Activated T-helper 2 cell treated with anti-CD3 and anti-CD28 coated beads, Interferon-gamma antibody, Interleukin-2, Interleukin-4, amounts not matched to agents 10 μg/mL and 5 μg/mL and 100 μg/mL, durations not matched to agents 14 hours and 24 hours and 36 hours (primary cell): ENCODE data around the gene ERI2. TPM values are rescaled to one million over a fixed set of nuclear protein-coding genes. Genes with fewer than 3 reads are reported as not detected.
"Not testable (repeated sequence)": the region's sequence is repeated elsewhere in the genome, so short reads cannot be mapped to it uniquely, and the experiment has no call there.

Experiments used
- DNase-seq: peaks from one replicate; pipeline ENCODE4 v3.0.0; 2021; ENCODE audit warnings: low spot score
- H3K27ac Mint-ChIP-seq: one replicate; pipeline ENCODE4 v1.8.0; 2021; ENCODE audit warnings: mixed read lengths
- H3K27me3 Mint-ChIP-seq: one replicate; pipeline ENCODE4 v1.8.0; 2021; ENCODE audit warnings: low read depth, mixed read lengths
- H3K36me3 Mint-ChIP-seq: one replicate; pipeline ENCODE4 v1.8.0; 2021; ENCODE audit warnings: low read depth, mixed read lengths
- H3K4me1 Mint-ChIP-seq: one replicate; pipeline ENCODE4 v1.8.0; 2021; ENCODE audit warnings: low read depth, mixed read lengths
- H3K4me3 Mint-ChIP-seq: one replicate; pipeline ENCODE4 v1.8.0; 2021; ENCODE audit warnings: low read depth, mild to moderate bottlenecking, moderate library complexity, mixed read lengths
- H3K9me3 Mint-ChIP-seq: one replicate; pipeline ENCODE4 v1.8.0; 2021; ENCODE audit warnings: mixed read lengths
- intact Hi-C: fragments of 100-400 bp; cut with micrococcal nuclease; formaldehyde crosslinking; loops from one replicate; pipeline ENCODE4 v1.15.1; 2023
- total RNA-seq: library from RNA; stranded (reverse); gene quantifications from 2 replicates; pipeline ENCODE4 v1.2.3, GENCODE V29; 2022

ERI2 gene
- total RNA-seq, 1 donor from 2014 or later, result 14.4 TPM

- intact Hi-C loops, result no loop called here
- Mint-ChIP-seq H3K36me3 (no peaks in the 10 kb centered on the region), H3K27ac (no peak overlapping the region), H3K4me1 (peaks cover 17% of the 10 kb centered on the region), H3K9me3 (no peaks in the 10 kb centered on the region), H3K4me3 (no peak overlapping the region), H3K27me3 (no peaks in the 10 kb centered on the region)
- DNase-seq, result no peak
Observed at GRCh38 chr16:20768818-20769217, 37.5 kb downstream of the ERI2 start.

DNA sequence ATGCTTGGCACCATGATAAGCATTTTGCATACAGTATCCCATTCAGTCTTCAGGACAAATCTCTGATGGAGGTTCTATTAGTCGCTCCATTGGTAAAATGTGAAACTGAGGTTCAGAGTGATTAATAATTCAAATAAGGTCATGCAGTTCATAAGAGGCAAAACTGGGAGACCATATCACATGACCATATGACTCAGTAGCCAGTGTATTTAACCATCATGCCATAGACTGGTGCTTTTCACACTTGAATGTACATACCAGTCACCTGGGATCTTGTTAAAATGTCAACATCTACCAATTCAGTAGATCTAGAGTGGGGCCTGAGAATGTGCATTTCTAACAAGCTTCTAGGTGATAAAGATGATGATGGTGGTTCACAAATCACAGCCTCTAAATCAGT, 38.2 kb downstream of the ERI2 start:
- no peak overlapping the region for H3K27ac Mint-ChIP-seq
- H3K36me3 Mint-ChIP-seq, result no peaks in the 10 kb centered on the region
- no peaks in the 10 kb centered on the region for H3K9me3 Mint-ChIP-seq
- H3K4me1 Mint-ChIP-seq, result peaks cover 24% of the 10 kb centered on the region
- no peaks in the 10 kb centered on the region for H3K27me3 Mint-ChIP-seq
- H3K4me3 Mint-ChIP-seq, result no peak overlapping the region
- DNase-seq, result no peak
- intact Hi-C loops, result no loop called here

DNA sequence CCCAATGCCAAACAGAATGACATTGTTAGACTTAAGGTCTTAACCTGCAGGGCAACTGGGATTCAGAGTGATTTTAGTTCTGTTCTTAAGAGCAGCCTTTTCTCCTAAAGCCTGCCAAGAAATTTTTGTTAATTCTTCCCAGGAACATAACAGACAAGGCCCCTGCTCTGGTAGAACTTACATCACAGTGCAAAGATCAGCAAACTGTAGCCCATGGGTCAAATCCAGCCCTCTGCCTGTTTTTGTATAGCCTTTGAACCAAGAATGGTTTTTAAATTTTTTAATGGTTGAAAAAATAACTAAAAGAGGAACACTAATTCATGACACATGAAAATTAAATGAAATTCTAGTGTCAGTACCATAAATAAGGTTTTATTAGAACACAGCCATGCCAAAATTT, 38.7 kb downstream of the ERI2 start:
- Mint-ChIP-seq H3K36me3 (no peaks in the 10 kb centered on the region), H3K4me1 (peaks cover 28% of the 10 kb centered on the region), H3K4me3 (no peak overlapping the region), H3K27ac (no peak overlapping the region), H3K27me3 (no peaks in the 10 kb centered on the region), H3K9me3 (peaks cover 2% of the 10 kb centered on the region)
- no peak for DNase-seq
- intact Hi-C loops, result no loop called here

DNA sequence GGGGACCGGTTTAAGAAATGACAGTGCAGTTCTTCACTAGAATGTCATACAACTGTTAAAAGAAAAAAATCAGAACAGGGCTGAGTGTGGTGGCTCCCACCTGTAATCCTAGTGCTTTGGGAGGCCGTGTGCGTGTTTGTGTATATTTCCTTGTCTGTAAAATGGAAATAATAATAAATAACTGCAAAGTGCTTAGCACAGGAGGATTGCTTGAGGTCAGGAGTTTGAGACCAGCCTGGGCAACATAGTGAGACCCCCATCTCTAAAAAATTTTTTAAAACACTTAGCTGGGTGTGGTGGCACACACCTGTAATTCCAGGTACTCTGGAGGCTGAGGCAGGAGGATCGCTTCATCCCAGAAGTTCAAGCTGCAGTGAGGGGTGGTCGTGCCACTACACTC, 40.0 kb downstream of the ERI2 start:
- Mint-ChIP-seq H3K36me3 (peaks cover 4% of the 10 kb centered on the region), H3K27ac (no peak overlapping the region), H3K9me3 (peaks cover 8% of the 10 kb centered on the region), H3K4me3 (no peak overlapping the region), H3K27me3 (no peaks in the 10 kb centered on the region), H3K4me1 (peaks cover 20% of the 10 kb centered on the region)
- no peak for DNase-seq
- intact Hi-C loops, result no loop called here

DNA sequence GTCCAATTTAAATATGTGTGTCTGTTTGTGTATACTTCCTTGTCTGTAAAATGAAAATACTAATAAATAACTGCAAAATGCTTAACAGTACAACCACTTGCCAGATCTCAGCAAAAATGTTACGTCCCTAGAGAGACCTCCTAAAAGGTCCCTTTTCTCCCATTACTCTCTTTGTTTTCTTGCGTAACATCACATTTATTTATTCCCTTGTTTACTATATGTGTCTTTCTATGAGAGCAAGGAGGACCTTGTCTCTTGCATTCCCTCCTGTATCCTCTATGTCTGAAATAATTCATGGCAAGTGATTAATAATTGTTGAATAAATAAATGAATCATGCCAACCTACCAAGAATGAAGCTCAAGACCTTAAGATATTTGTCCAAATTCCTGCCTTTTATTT, 40.5 kb downstream of the ERI2 start:
- Mint-ChIP-seq H3K27me3 (no peaks in the 10 kb centered on the region), H3K4me3 (no peak overlapping the region), H3K4me1 (peaks cover 20% of the 10 kb centered on the region), H3K27ac (no peak overlapping the region), H3K36me3 (peaks cover 4% of the 10 kb centered on the region), H3K9me3 (peaks cover 8% of the 10 kb centered on the region)
- no peak for DNase-seq
- intact Hi-C loops, result no loop called here

GRCh38 chr16:20764448-20764847, 41.8 kb downstream of the ERI2 start:
- H3K9me3 Mint-ChIP-seq, H3K4me3 Mint-ChIP-seq, H3K36me3 Mint-ChIP-seq, DNase-seq, H3K27me3 Mint-ChIP-seq, H3K27ac Mint-ChIP-seq, intact Hi-C loops: not testable (repeated sequence)
- peaks cover 20% of the 10 kb centered on the region for H3K4me1 Mint-ChIP-seq

DNA sequence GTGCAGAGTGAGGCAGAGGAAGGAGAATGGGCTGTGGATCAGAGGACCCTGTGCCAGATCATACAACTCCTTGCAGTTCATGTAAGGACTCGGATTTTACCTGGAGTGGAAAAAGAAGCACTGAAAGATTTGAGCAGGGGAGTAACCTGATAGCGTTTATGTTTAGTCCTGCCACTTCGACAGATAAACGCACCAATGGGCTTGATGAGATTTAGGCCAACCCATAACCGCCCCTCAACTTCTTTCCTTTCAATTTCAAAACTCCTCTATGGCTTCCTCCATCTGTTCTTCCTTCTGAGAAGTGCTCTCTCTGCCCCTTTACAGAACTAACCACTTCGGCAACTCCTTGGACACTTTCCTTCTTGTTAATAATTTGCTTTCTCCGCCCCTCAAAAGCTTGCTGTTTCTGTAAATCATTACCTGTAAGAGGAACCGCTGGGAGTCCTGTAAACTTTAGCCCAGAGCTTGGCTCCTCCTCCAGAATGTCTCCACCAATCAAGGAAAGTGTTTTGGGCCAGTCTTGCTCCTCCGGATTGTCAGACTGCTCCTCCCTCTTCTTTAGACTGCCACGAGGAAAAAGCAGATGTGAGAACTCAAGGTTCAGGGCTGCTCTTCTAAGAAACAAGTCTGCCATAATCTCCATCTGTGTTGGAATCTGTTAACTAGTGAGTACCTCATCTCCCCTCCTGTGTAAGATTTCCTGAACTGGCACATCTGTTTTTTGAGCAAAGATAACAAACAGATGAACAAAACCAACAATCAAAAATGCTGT, 42.6 kb downstream of the ERI2 start, which contains the start of gene ACSM3:
Gene ACSM3 (plus strand): TSS at position 554 of the 772 bp plus-strand sequence. CDS start 6,021 bp downstream, outside the sequence.
- peaks cover 4% of the 10 kb centered on the region for H3K36me3 Mint-ChIP-seq

DNA sequence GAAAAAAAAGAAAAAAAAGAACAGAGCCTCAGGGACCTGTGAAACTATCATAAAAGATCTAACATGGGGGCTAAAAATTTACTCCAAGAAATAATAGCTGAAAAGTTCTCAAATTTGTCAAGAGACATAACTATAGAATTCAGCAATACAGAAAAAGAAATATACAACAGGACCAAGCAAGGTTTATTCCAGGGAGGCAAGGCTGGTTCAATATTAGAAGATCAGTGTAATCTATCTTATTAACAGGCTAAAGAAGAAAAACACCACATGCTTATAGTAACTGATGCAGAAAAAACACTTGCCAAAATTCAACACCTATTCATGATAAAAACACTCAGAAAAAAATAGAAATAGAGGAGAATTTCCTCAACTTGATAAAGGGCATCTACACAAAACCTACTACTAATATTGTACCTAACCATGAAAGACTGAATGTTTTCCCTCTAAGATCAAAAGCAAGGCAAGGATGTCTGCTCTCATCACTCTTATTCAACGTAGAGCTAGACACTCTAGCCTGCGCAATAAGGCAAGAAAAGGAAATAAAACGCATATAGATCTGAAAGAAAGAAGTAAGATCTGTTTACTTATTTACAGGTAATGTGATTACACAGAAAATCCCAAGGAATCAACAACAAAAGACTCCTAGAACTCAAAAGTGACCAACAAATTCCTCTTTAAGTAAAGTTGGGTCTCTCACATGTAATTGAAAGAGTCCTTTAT, 43.7 kb downstream of the ERI2 start:
- peaks cover 4% of the 10 kb centered on the region for H3K36me3 Mint-ChIP-seq
- H3K27ac Mint-ChIP-seq, result peak overlapping the region; percentile 94
- peaks cover 20% of the 10 kb centered on the region for H3K4me1 Mint-ChIP-seq
- peaks cover 4% of the 10 kb centered on the region for H3K27me3 Mint-ChIP-seq
- intact Hi-C loops, result loop anchor here (1.0 kb wide), 1 partner anchor 21 kb away; the partner anchor contains the start of gene THUMPD1
- DNase-seq, result no peak
- H3K9me3 Mint-ChIP-seq, result peaks cover 8% of the 10 kb centered on the region
- H3K4me3 Mint-ChIP-seq, result peak overlapping the region; percentile 88

More for the DNA sequence above, 42.6 kb downstream of the ERI2 start, which contains the start of gene ACSM3:
- Mint-ChIP-seq H3K27ac (peak within 1 kb of the TSS; percentile 94), H3K9me3 (peaks cover 8% of the 10 kb centered on the region), H3K4me3 (peak within 1 kb of the TSS; percentile 88), H3K4me1 (peaks cover 20% of the 10 kb centered on the region), H3K27me3 (peaks cover 4% of the 10 kb centered on the region)
- DNase-seq, result peak; percentile 65
- intact Hi-C loops, result loop anchor here (1.0 kb wide), 1 partner anchor 22 kb away; the partner anchor contains the start of gene THUMPD1

DNA sequence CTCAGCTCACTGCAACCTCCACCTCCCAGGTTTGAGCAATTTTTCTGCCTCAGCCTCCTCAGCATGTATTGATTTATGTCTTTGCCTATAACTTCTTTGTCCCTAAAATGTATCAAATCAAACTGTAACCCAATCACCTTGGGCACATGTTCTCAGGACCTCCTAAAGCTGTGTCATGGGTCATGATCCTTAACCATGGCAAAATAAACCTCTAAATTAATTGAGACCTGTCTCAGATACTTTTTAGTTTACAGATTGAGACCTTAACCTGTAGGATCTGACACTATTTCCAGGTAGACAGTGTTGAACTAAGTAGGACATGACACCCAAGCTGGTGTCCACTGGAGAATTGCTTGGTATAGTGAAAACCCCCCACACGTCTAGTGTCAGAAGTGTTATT, 45.1 kb downstream of the ERI2 start:
- Mint-ChIP-seq H3K4me3 (no peak overlapping the region), H3K27me3 (peaks cover 4% of the 10 kb centered on the region), H3K36me3 (peaks cover 4% of the 10 kb centered on the region), H3K27ac (no peak overlapping the region), H3K9me3 (peaks cover 8% of the 10 kb centered on the region), H3K4me1 (peaks cover 20% of the 10 kb centered on the region)
- intact Hi-C loops, result no loop called here
- no peak for DNase-seq

DNA sequence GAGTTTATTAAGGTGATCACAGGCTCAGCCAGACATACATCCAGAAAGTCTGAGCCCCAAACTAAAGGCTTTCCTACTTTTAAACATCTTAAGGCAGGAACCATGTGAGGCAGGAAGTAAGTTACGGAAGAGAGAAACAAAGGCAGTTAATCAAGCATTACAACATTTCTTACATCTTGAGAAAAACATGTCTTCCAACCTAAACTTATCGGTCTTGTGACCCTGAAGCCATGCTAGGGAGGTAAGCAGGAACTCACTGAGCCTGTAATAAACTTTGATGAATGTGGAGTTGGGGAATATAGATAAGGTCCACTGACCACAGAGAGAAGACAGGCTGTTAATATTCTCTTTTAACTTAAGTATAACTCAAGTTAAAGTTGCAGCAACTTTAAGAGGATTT, 45.9 kb downstream of the ERI2 start:
- peaks cover 20% of the 10 kb centered on the region for H3K4me1 Mint-ChIP-seq
- H3K9me3 Mint-ChIP-seq, result peaks cover 8% of the 10 kb centered on the region
- H3K36me3 Mint-ChIP-seq, result peaks cover 4% of the 10 kb centered on the region
- no peak overlapping the region for H3K4me3 Mint-ChIP-seq
- peaks cover 4% of the 10 kb centered on the region for H3K27me3 Mint-ChIP-seq
- no peak for DNase-seq
- no peak overlapping the region for H3K27ac Mint-ChIP-seq
- intact Hi-C loops, result no loop called here

GRCh38 chr16:20755799-20756198, 50.5 kb downstream of the ERI2 start:
- H3K27ac Mint-ChIP-seq, intact Hi-C loops, H3K4me1 Mint-ChIP-seq, H3K9me3 Mint-ChIP-seq, DNase-seq, H3K36me3 Mint-ChIP-seq, H3K4me3 Mint-ChIP-seq: not testable (repeated sequence)
- peaks cover 18% of the 10 kb centered on the region for H3K27me3 Mint-ChIP-seq

- DNase-seq, result no peak
- Mint-ChIP-seq H3K27ac (no peak overlapping the region), H3K36me3 (no peaks in the 10 kb centered on the region), H3K27me3 (peaks cover 18% of the 10 kb centered on the region), H3K4me3 (no peak overlapping the region), H3K4me1 (no peaks in the 10 kb centered on the region), H3K9me3 (no peaks in the 10 kb centered on the region)
- intact Hi-C loops, result no loop called here
Observed at GRCh38 chr16:20755238-20755637, 51.0 kb downstream of the ERI2 start.

DNA sequence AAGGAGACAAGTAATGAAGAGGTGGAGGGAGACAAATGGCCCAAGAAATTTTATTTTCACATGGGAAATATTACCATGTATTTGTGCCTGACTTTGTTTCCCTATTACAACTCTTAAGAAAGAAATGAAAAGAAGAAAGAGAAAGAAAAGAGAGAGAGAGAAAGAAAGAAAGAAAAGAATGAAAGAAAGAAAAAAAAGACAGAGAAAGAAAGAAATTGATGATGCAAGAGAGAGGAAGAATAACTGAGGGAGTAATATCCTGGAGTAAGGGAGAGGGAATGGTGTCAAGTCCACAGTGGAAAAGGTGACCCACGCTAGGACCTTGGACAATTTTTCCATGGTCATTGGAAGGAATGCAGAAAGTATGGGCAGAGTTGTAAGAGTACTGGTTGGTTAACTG, 52.5 kb downstream of the ERI2 start:
- no peak for DNase-seq
- no peaks in the 10 kb centered on the region for H3K36me3 Mint-ChIP-seq
- no peak overlapping the region for H3K27ac Mint-ChIP-seq
- H3K4me3 Mint-ChIP-seq, result no peak overlapping the region
- H3K27me3 Mint-ChIP-seq, result peaks cover 14% of the 10 kb centered on the region
- H3K9me3 Mint-ChIP-seq, result no peaks in the 10 kb centered on the region
- intact Hi-C loops, result no loop called here
- H3K4me1 Mint-ChIP-seq, result no peaks in the 10 kb centered on the region
